Tibial nerve (tissue), 4 donors: ENCODE measurements around the gene PTK6. TPM values are rescaled to one million over a fixed set of nuclear protein-coding genes. Genes with fewer than 3 reads are reported as not detected.

Experiments
- DNase-seq, 2 donors: peaks; one replicate each; pipeline ENCODE4 v3.0.0-alpha.2; 2019; ENCODE audit warnings: low spot score in 2 of 2
- H3K27ac ChIP-seq, 4 donors: fragments of 200-600 bp; sonication (generic) in 3 of 4; one replicate each; pipeline ENCODE4 v1.5.1; 2017 to 2019; ENCODE audit warnings: mild to moderate bottlenecking in 1 of 4
- H3K27me3 ChIP-seq, 2 donors: fragments of 200-600 bp; sonication (generic) in 1 of 2; one replicate each; pipeline versions ENCODE4 v1.5.1 to v1.6.0; 2017 to 2019
- H3K36me3 ChIP-seq, 3 donors: fragments of 200-600 bp; sonication (generic); one replicate each; pipeline ENCODE4 v1.5.1; 2018 to 2019
- H3K4me1 ChIP-seq, 4 donors: fragments of 200-600 bp; sonication (generic) in 3 of 4; one replicate each; pipeline ENCODE4 v1.5.1; 2017 to 2019
- H3K4me3 ChIP-seq, 4 donors: fragments of 200-600 bp; sonication (generic) in 3 of 4; one replicate each; pipeline ENCODE4 v1.5.1; 2017 to 2019; ENCODE audit warnings: mild to moderate bottlenecking in 1 of 4, moderate library complexity in 1 of 4
- H3K9me3 ChIP-seq, 4 donors: fragments of 200-600 bp; sonication (generic) in 3 of 4; one replicate each; pipeline ENCODE4 v1.5.1; 2017 to 2019
- EP300 ChIP-seq, 2 donors: sonication (generic); formaldehyde crosslinking; IDR thresholded peaks; one replicate each; pipeline ENCODE4 v1.6.1; 2017; ENCODE audit warnings: antibody characterized with exemption in 2 of 2, mild to moderate bottlenecking in 1 of 2
- POLR2A ChIP-seq, 2 donors: fragments of 450-650 bp; IDR thresholded peaks; one replicate each; pipeline ENCODE4 v1.6.1; 2017; ENCODE audit warnings: antibody characterized with exemption in 2 of 2, mild to moderate bottlenecking in 2 of 2, moderate library complexity in 2 of 2
- WGBS, 2 donors: methylation state at CpG; one replicate each; pipeline ENCODE4 v1.1.5; 2018; 5-methylcytosine and 5-hydroxymethylcytosine counted together
- total RNA-seq, 4 donors: library from RNA; depleted of rRNA; stranded (reverse); fragments of >200 nt; gene quantifications; one replicate each; pipeline ENCODE4 v1.1.0, GENCODE V29; 2016
- TF ChIP-seq, protein P1 (sequence below), 5 experiments: fragments of 200-600 bp in 3 of 5; fragments of 450-650 bp in 2 of 5; sonication (generic) in 3 of 5; IDR thresholded peaks; one replicate each; pipeline ENCODE4 v1.5.1; 2016 to 2019; ENCODE audit warnings: antibody characterized with exemption in 5 of 5, mild to moderate bottlenecking in 3 of 5, moderate library complexity in 2 of 5

The PTK6 gene
- total RNA-seq, 4 donors from 2014 or later = 0.21 to 0.90 TPM; not detected in 2

DNA sequence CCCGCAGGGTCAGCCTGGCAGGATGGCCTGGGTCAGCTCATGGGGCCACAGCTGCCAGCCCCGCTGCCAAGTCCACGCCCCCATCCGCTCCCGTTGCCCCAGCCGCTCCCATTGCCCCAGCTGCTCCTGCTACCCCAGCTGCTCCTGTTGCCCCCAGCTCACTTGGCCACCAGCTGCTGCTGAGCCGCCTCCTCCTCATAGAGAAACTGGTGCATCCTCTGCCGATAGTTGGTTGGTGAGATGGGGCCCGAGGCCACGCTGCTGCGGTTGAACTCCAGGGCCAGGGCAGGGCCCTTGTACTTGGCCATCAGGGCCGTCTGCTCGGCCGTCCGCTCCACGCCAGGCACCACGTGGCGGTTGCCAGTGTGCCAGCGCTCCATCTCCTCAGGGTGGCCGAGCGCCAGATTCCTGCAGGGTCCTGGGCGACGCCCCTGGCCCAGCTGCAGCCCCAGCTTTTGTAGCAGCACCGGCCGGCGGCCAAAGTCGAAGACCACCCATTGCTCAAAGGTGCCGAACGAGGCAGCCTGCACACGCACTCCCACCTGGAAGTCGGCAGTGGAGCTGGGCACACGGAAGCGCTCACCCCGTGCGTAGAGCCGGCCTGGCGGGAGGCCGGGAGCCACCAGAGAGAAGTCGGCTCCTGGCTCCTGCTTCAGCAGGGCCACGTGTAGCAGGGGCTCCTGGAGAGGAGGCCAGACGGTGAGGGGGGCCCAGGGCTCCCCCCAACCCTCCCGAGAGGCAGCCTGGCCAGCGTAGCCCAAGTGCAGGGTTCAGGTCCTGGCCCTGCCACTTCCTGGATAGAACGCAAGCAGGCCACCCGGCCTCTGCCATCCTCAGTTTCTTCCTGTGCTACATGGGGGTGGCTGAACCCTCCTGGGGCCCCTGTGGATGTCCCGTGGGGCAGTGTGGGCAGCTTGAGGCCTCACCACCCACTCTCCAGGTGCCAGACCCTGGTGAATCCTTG, 32.1 kb upstream of the PTK6 start:
- Histone ChIP-seq H3K4me3 (no peak overlapping the region), H3K4me1 (peaks cover 0 to 18% (median 10%) of the 10 kb centered on the region in 4 donors), H3K36me3 (peaks cover 0 to 70% (median 0%) of the 10 kb centered on the region in 3 donors), H3K9me3 (no peaks in the 10 kb centered on the region), H3K27ac (no peak overlapping the region), H3K27me3 (no peaks in the 10 kb centered on the region)
- DNase-seq = no peak
- TF ChIP-seq POLR2A (IDR thresholded peaks at IDR 0.05) = no peak
- TF ChIP-seq, protein P1, sequence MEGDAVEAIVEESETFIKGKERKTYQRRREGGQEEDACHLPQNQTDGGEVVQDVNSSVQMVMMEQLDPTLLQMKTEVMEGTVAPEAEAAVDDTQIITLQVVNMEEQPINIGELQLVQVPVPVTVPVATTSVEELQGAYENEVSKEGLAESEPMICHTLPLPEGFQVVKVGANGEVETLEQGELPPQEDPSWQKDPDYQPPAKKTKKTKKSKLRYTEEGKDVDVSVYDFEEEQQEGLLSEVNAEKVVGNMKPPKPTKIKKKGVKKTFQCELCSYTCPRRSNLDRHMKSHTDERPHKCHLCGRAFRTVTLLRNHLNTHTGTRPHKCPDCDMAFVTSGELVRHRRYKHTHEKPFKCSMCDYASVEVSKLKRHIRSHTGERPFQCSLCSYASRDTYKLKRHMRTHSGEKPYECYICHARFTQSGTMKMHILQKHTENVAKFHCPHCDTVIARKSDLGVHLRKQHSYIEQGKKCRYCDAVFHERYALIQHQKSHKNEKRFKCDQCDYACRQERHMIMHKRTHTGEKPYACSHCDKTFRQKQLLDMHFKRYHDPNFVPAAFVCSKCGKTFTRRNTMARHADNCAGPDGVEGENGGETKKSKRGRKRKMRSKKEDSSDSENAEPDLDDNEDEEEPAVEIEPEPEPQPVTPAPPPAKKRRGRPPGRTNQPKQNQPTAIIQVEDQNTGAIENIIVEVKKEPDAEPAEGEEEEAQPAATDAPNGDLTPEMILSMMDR (IDR thresholded peaks at IDR 0.05) = no peak
- TF ChIP-seq EP300 (IDR thresholded peaks at IDR 0.05) = no peak
- WGBS, 2 donors = 83 to 87% methylated on average over 20 to 42 of the region's 46 CpGs

DNA sequence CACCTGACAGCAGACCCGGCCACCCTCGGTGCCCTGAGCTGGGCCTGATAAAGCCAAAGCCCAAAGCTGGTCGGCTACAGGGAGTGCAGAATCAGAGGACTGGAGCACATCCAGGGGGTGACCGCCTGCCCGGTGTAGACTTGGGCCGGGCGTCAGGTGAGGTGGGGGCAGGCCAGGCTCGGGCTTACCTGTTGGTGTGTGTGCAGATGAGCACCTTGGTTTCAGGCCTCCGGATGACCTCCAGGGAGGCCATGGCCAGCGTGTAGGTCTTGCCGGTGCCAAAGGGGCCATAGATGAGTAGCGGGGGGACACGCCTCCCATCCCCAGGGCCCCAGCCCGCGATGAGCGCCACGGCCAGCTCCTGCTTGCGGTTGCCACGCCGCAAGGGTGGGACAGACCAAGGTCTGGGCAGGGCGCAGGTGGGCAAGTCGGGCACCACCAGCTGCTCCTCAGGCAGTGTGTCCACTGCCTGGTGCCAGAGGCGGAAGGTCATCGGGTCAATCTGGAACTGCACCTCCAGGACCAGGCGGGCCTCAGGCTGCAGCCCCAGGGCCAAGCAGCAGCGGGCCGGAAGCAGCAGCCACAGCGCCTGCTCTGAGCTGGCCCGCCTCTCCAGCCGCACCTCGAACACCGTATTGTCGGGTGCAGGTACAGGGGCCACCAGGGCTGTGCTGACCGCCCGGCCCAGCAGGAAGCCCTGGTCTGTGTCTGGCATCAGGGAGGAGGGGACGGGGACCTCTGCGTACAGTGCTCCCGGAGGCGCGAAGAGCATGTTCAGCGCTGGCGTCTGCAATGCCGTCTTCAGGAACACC, 31.2 kb upstream of the PTK6 start:
- TF ChIP-seq, protein P1 (IDR thresholded peaks at IDR 0.05) = no peak
- TF ChIP-seq EP300 (IDR thresholded peaks at IDR 0.05) (no peak), POLR2A (IDR thresholded peaks at IDR 0.05) (no peak)
- no peak for DNase-seq
- H3K4me1 ChIP-seq = peaks cover 0 to 14% (median 7%) of the 10 kb centered on the region in 4 donors
- 85 to 88% methylated on average over 38 to 41 of the region's 43 CpGs for WGBS, 2 donors
- H3K4me3 ChIP-seq = peak overlapping the region in 1 of 4 donors; percentile 18
- H3K36me3 ChIP-seq = peaks cover 0 to 79% (median under 1%) of the 10 kb centered on the region in 3 donors
- no peaks in the 10 kb centered on the region for H3K9me3 ChIP-seq
- H3K27me3 ChIP-seq = no peaks in the 10 kb centered on the region
- H3K27ac ChIP-seq = no peak overlapping the region

DNA sequence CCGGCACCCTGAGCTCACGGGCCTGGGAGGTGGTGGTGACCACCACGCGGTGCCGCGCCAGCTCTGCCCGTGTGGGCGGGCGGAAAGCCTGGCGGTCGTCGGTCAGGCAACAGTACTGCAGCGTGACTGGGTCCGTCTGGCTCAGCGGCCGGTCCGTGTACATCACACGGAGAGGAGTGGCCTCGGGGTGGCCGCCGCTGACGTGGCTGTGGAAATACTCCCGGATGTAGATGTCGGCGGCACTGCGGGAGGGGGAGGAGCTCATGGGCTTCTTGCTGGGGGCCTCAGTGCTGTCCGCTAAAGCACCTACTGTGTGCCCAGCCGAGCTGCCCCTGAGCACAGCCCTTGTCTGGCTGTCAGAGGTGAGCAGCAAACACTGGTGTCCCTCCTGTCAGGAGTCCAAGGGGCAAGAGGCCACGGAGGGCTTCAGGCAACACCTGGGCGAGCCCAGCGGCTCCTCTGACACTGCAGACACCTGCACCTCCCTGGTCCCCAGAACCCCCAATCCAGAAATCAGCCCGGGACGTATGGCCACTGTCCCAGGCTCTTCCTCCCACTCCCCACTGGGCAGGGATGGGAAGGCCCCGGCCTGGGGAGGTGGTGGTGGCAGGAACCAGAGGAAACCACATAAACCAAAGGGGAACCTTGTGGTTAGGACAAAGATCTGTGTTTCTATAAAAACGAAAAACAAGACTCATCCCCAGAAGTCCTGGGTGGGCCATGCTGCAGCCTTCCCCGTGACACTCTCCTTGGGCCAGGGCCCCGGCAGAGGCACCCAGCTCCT, 30.4 kb upstream of the PTK6 start:
- 88 to 89% methylated on average over 34 to 35 of the region's 37 CpGs for WGBS, 2 donors
- peak in 1 of 2 donors; percentile 28 for DNase-seq
- no peaks in the 10 kb centered on the region for H3K27me3 ChIP-seq
- peak overlapping the region in 1 of 4 donors; percentile 18 for H3K4me3 ChIP-seq
- peaks cover 0 to 6% (median 1%) of the 10 kb centered on the region in 4 donors for H3K4me1 ChIP-seq
- no peak for TF ChIP-seq POLR2A (IDR thresholded peaks at IDR 0.05)
- TF ChIP-seq, protein P1 (IDR thresholded peaks at IDR 0.05) = no peak
- peaks cover 3 to 86% (median 3%) of the 10 kb centered on the region in 3 donors for H3K36me3 ChIP-seq
- no peaks in the 10 kb centered on the region for H3K9me3 ChIP-seq
- H3K27ac ChIP-seq = no peak overlapping the region

DNA sequence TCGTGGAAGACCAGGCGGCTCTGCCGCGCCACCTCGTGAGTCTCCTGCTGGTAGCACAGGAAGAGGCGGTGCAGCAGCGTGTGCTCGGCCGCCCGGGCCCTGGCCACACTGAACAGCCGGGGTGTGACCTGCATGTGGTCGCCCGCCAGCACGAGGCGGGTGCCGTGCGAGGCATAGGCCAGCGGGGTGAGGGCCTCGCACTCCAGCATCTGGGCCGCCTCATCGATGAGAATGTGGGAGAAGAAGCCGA, 29.9 kb upstream of the PTK6 start:
- TF ChIP-seq POLR2A (IDR thresholded peaks at IDR 0.05) = no peak
- TF ChIP-seq EP300 (IDR thresholded peaks at IDR 0.05) = no peak
- TF ChIP-seq, protein P1 (IDR thresholded peaks at IDR 0.05) = no peak
- 89 to 94% methylated on average over 17 of the region's 22 CpGs for WGBS, 2 donors
- peaks cover 3 to 86% (median 6%) of the 10 kb centered on the region in 3 donors for H3K36me3 ChIP-seq

More for the DNA sequence above, 29.9 kb upstream of the PTK6 start:
- H3K27ac ChIP-seq = no peak overlapping the region
- H3K9me3 ChIP-seq = no peaks in the 10 kb centered on the region
- peaks cover 0 to 1% (median 0%) of the 10 kb centered on the region in 4 donors for H3K4me1 ChIP-seq
- no peak overlapping the region for H3K4me3 ChIP-seq
- no peak for DNase-seq
- H3K27me3 ChIP-seq = no peaks in the 10 kb centered on the region
